ENCODE measurements around the gene RIOK3. TPM values are rescaled to one million over a fixed set of nuclear protein-coding genes. Genes with fewer than 3 reads are reported as not detected.

The RIOK3 gene
- total and polyA plus RNA-seq, 10 of the 15 experiments (the other 5 are each of a cell fraction or from before 2014, with no cell fraction given), result 18.0 to 87.5 (median 53.8) TPM

- Histone ChIP-seq H3K79me2 (ENCODE audit: control insufficient read depth, insufficient read depth, low read length) (peaks cover 6% of the 10 kb centered on the region), H2AFZ (ENCODE audit: control insufficient read depth, low read depth, low read length) (peak overlapping the region; percentile 86), H3K27me3 (replicated peaks in 1 of 2; ENCODE audit: control insufficient read depth in 2 of 2, insufficient read depth in 2 of 2, low read length in 1 of 2) (no peaks in the 10 kb centered on the region), H3K9ac (ENCODE audit: control insufficient read depth, insufficient read depth, low read length) (no peak overlapping the region), H3K4me3 (peak overlapping the region; percentile 37; the same call in 1 of the 2 replicates), H3K27ac (ENCODE audit: control insufficient read depth, insufficient read depth) (peak overlapping the region; percentile 14), H3K4me1 (ENCODE audit: control insufficient read depth, insufficient read depth, low read length) (peaks cover 23% of the 10 kb centered on the region), H4K20me1 (ENCODE audit: control insufficient read depth, insufficient read depth) (no peaks in the 10 kb centered on the region), H3K36me3 (ENCODE audit: control insufficient read depth in 2 of 2, insufficient read depth in 2 of 2, low read length in 1 of 2) (no peaks in the 10 kb centered on the region), H3K4me2 (ENCODE audit: control insufficient read depth, insufficient read depth) (peak overlapping the region; percentile 80), H3K9me3 (replicated peaks; ENCODE audit: control insufficient read depth, insufficient read depth, low read length) (no peaks in the 10 kb centered on the region)
- ChIA-PET RAD21 (ENCODE audit: unreplicated experiment) (interaction anchor here (0.6 to 1.9 kb wide), 14 partner anchors 9 to 316 kb away, joined by 3 to 22 read pairs (median 4); no protein-coding TSS in a partner anchor), CTCF (interaction anchor here (0.6 to 5.1 kb wide), 41 partner anchors 9 to 700 kb away, joined by 3 to 72 read pairs (median 5); partner anchors contain the start of genes NPC1 and RIOK3), SMC1A (ENCODE audit: uncharacterized antibody, unreplicated experiment) (interaction anchor here (0.6 to 2.7 kb wide), 17 partner anchors 9 to 685 kb away, joined by 3 to 28 read pairs (median 4); no protein-coding TSS in a partner anchor), POLR2A (interaction anchor here (1.0 to 3.0 kb wide), 6 partner anchors 11 to 140 kb away, joined by 3 to 14 read pairs (median 7); partner anchors contain the start of gene RIOK3)
- intact Hi-C loops (cut with micrococcal nuclease; ENCODE audit: unreplicated experiment), result loop anchor here (5.0 kb wide), 2 partner anchors 203 to 313 kb away; no protein-coding TSS in a partner anchor
- peak; percentile 70; the same call in 1 of the 2 replicates for TF ChIP-seq YY1 (IDR thresholded peaks at IDR 0.05; ENCODE audit: low read depth, low read length)
- TF ChIP-seq HSF1 (IDR thresholded peaks at IDR 0.05; ENCODE audit: low read depth, low read length), result no peak
- 0 out of 2 replicates have a peak, but pooled peaks have one; percentile 39 for TF ChIP-seq SMARCA5 (IDR thresholded peaks at IDR 0.05)
- peak; percentile 57 for TF ChIP-seq SMC3 (IDR thresholded peaks at IDR 0.05; ENCODE audit: borderline replicate concordance, low read length)
- no peak for TF ChIP-seq CBX3 (IDR thresholded peaks at IDR 0.05; ENCODE audit: borderline replicate concordance, low read depth)
- peak; percentile 74 to 92 (median 90) for TF ChIP-seq CTCF (IDR thresholded peaks at IDR 0.05 in 2 of 3, conservative IDR thresholded peaks at IDR 0.05 in 1 of 3; ENCODE audit: control insufficient read depth in 2 of 3, extremely low read depth in 1 of 3, insufficient read depth in 1 of 3, low read depth in 3 of 3, low read length in 3 of 3)
- TF ChIP-seq E2F4 (IDR thresholded peaks at IDR 0.05; ENCODE audit: low read depth, low read length), result no peak
- TF ChIP-seq BHLHE40 (IDR thresholded peaks at IDR 0.05; ENCODE audit: borderline replicate concordance in 1 of 2, low read depth in 2 of 2, low read length in 1 of 2), result 0 out of 4 replicates have a peak, but pooled peaks of 1 of the 2 experiments have one; percentile 39
- TF ChIP-seq RAD21 (IDR thresholded peaks at IDR 0.05; ENCODE audit: insufficient read depth, low read depth, low read length), result peak; percentile 70
- TF ChIP-seq SMAD5 (IDR thresholded peaks at IDR 0.05; ENCODE audit: low read depth), result no peak
- TF ChIP-seq MTA2 (IDR thresholded peaks at IDR 0.05; ENCODE audit: low read depth), result no peak
- DNase-seq (ENCODE audit: low read depth, low spot score) (no peak), ATAC-seq (peak; percentile 73), FAIRE-seq (peak; percentile 72)
- BruUV-seq (replicated peaks), result no TSS peak
- 19% methylated on average over 5 of the region's 5 CpGs for WGBS (ENCODE audit: insufficient coverage, insufficient replicate concordance, low lambda C conversion rate, missing lambda C conversion rate)
- in situ Hi-C loops (cut with MboI), result no loop called here
These were observed 45.8 kb downstream of the RIOK3 start for GRCh38 chr18:23498877-23499276.

Data from GM12878 (cell line).